ENCODE results near the gene HLCS. TPM values are rescaled to one million over a fixed set of nuclear protein-coding genes. Genes with fewer than 3 reads are reported as not detected.

Gene HLCS
- total and polyA plus RNA-seq, 2 of the 8 experiments (the other 6 are each of a cell fraction or from before 2014, with no cell fraction given): 4.7 to 12.2 TPM

GRCh38 chr21:36867291-36867905, 99.1 kb downstream of the HLCS start (continued):
- TF ChIP-seq CHD7 (IDR thresholded peaks at IDR 0.05; ENCODE audit: insufficient replicate concordance, low read length): no peak
- TF ChIP-seq TCF12 (IDR thresholded peaks at IDR 0.05; ENCODE audit: low read depth, low read length): no peak
- no peak for TF ChIP-seq TAF7 (optimal IDR thresholded peaks at IDR 0.05; ENCODE audit: borderline replicate concordance, low read depth, low read length)
- no peak for TF ChIP-seq POU5F1 (IDR thresholded peaks at IDR 0.05; ENCODE audit: low read depth, low read length)
- TF ChIP-seq SRF (IDR thresholded peaks at IDR 0.05; ENCODE audit: low read depth, low read length): no peak
- no peak for TF ChIP-seq TAF1 (IDR thresholded peaks at IDR 0.05; ENCODE audit: low read depth, low read length)

Data from H1 (cell line).